NCI-H748 (cell line): ENCODE data around the gene MAP4.

Source experiments
- DNase-seq: peaks from one replicate; lab custom pipeline; 2025; ENCODE audit not compliant: unreplicated experiment; lab: John Stamatoyannopoulos, UW

Gene MAP4

GRCh38 chr3:47974974-47975470 lies 41.2 kb downstream of the MAP4 start:
- DNase-seq = no peak

- DNase-seq = no peak
These were observed 45.1 kb downstream of the MAP4 start for GRCh38 chr3:47971081-47971480.

GRCh38 chr3:47964740-47965139 lies 51.5 kb downstream of the MAP4 start:
- DNase-seq = no peak

- DNase-seq = no peak
These were observed 54.2 kb downstream of the MAP4 start for GRCh38 chr3:47961815-47962606.

GRCh38 chr3:47961036-47961435 lies 55.2 kb downstream of the MAP4 start:
- DNase-seq = no peak

- no peak for DNase-seq
These were observed 59.7 kb downstream of the MAP4 start for GRCh38 chr3:47956521-47956920.

GRCh38 chr3:47954567-47954966 lies 61.6 kb downstream of the MAP4 start:
- no peak for DNase-seq

GRCh38 chr3:47950453-47951169 lies 65.6 kb downstream of the MAP4 start:
- no peak for DNase-seq

GRCh38 chr3:47949979-47950378 lies 66.2 kb downstream of the MAP4 start:
- DNase-seq = no peak

- no peak for DNase-seq
These were observed 76.0 kb downstream of the MAP4 start for GRCh38 chr3:47940232-47940631.

- DNase-seq = no peak
These were observed 83.8 kb downstream of the MAP4 start for GRCh38 chr3:47932421-47932820.

- no peak for DNase-seq
These were observed 85.2 kb downstream of the MAP4 start for GRCh38 chr3:47930979-47931378.

GRCh38 chr3:47916696-47917095 lies 99.5 kb downstream of the MAP4 start:
- no peak for DNase-seq

GRCh38 chr3:47916201-47916600 lies 100.0 kb downstream of the MAP4 start:
- DNase-seq = no peak

GRCh38 chr3:47912006-47912504 lies 104.2 kb downstream of the MAP4 start:
- DNase-seq = no peak

- no peak for DNase-seq
These were observed 105.3 kb downstream of the MAP4 start for GRCh38 chr3:47910777-47911440.

- no peak for DNase-seq
These were observed 106.0 kb downstream of the MAP4 start for GRCh38 chr3:47910233-47910632.

- DNase-seq = no peak
These were observed 106.6 kb downstream of the MAP4 start for GRCh38 chr3:47909607-47910006.

- no peak for DNase-seq
These were observed 107.5 kb downstream of the MAP4 start for GRCh38 chr3:47908744-47909143.

GRCh38 chr3:47907784-47908183 lies 108.4 kb downstream of the MAP4 start:
- DNase-seq = no peak

- no peak for DNase-seq
These were observed 113.5 kb downstream of the MAP4 start for GRCh38 chr3:47902746-47903145.
